HG03558 (cell line): ENCODE data around the gene ADAP1.
"Not testable (repeated sequence)": the region's sequence is repeated elsewhere in the genome, so short reads cannot be mapped to it uniquely, and the experiment has no call there.

Experiments
- ATAC-seq: cut with Tn5 transposase; IDR thresholded peaks from one replicate; pipeline ENCODE4 v1.9.1; 2021; ENCODE audit warnings: moderate number of reproducible peaks; ENCODE audit not compliant: unreplicated experiment; ENCODE audit errors: extremely low read depth

Gene ADAP1

DNA sequence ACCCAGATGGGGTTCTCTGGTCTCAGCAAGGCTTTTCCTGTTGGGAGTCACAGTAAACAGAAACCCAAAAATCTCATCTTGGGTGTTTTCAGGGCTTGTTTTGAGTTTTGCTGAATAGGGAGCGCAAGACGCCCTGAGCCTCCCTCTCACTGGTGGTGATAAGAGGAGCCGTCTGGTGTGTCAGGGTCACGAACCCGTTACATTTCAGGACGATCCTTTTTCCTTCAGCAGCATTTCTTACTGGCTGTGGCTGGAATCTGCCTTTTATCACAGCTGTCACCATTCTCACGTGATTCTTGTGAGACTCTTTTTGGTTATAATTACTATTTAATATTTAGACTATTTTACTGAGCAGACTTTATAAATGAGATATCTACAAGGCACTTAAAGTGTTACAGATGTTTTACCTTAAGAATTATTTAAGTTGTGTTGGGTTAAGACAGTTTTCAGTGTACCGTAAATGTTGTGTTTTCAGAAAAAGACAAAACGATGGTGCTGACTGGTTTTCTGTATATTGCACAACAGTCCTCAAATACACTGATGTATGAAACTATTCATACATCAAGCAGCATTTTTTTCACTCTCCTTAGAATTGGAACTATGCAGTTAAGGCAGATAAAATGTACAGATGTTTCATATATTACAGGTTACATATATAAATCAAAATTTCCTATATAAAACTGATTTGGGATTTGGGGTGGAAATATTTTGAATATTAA, 80.3 kb downstream of the ADAP1 start:
- no peak for ATAC-seq

DNA sequence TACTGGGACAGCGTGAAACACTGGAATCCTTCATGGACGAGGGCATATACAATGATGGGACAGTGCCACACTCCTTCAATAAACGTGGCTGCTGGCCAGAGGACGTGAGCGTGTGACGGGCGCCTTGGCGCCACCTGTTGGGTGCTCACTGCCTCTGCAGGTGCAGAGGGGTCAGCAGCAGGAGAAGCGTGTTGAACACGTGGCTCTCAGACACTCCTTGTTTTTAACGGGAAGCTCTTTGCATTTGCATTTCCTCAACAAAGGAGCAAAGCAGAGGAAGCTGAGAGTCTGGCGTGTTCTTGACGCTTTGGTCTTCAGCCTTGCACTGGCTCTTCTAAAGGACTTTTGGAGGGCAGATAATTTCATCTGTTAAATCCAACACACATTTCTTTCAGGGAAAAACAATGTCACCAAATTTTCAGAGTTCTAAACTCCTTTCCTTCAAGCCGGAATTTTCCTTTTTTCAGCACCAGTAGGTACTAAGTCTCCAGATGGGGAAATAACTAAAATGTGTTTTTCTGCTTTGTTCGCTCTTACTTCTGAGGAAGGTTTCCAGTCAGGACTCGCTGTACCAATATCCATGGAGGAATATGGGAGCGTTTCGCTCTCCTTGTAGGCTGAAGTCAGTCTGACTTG, 81.0 kb downstream of the ADAP1 start:
- ATAC-seq, result no peak

DNA sequence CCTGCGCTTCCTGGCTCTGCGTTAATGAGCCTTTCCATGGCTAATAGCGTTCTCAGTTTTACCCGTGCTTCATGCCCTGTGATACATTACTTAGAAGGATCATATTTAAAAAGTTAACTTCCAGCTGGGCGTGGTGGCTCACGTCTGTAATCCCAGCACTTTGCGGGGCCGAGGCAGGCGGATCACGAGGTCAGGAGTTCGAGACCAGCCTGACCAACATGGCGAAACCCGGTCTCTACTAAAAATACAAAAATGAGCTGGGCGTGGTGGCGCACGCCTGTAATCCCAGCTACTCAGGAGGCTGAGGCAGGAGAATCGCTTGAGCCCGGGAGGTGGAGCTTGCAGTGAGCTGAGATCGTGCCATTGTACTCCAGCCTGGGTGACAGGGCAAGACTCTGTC, 81.8 kb downstream of the ADAP1 start:
- ATAC-seq, result not testable (repeated sequence)

DNA sequence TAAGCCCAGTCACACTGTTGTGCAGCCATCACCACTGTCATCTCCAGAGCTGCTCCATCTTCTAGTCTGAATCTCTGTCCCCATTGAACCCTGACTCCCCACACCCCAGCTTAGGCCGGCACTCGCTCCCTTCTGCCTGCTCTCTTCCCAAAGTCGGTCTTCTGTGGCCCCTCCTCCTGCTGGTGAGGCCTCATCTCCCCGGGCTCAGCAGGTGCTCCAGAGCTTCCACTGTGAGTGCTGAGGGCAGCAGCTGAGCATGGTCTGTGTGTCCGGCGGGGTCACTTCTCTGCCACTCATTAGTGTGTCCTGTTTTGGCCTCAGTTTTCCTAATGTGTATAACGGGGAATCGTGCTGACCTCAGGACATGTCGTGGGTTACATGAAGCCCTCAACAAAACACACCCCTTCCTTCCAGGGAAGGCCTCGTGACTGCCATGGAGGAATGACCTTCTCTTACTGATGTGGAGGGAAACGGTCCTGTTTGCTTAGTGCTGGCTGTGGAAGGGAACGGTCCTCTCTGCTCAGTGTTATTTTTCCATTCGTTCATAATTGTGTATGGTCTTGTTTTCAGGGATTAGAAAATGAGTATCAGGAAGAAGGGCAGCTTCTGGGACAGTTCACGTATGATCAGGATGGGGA, 82.5 kb downstream of the ADAP1 start:
- ATAC-seq, result no peak

DNA sequence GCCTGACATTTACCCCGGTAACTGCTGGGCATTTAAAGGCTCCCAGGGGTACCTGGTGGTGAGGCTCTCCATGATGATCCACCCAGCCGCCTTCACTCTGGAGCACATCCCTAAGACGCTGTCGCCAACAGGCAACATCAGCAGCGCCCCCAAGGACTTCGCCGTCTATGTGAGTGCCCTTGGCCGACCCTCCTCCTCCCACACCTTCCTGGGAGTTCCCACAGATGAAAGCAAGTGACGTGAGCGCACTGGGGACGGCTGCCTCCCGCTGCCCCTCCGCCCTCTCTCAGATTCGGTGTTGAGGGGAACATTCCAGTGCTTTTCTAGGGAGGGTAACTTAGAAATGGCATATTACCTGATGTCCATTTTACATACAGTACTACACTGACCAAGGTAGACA, 85.1 kb downstream of the ADAP1 start:
- ATAC-seq, result no peak

DNA sequence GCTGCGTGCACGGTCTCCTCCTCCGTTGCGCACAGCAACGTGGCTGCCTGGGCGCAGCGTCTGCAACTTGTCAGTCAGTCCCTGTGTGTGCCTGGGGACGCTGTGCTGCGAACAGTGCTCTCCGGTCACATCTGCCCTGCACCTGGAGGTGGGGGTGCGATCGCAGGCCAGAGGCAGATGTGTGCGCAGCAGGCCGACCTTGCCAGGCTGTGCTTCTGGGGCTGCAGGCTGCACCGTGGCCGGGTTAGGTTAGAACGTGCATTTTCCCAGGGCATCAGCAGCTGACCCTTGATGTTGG, 86.3 kb downstream of the ADAP1 start:
- ATAC-seq, result no peak

DNA sequence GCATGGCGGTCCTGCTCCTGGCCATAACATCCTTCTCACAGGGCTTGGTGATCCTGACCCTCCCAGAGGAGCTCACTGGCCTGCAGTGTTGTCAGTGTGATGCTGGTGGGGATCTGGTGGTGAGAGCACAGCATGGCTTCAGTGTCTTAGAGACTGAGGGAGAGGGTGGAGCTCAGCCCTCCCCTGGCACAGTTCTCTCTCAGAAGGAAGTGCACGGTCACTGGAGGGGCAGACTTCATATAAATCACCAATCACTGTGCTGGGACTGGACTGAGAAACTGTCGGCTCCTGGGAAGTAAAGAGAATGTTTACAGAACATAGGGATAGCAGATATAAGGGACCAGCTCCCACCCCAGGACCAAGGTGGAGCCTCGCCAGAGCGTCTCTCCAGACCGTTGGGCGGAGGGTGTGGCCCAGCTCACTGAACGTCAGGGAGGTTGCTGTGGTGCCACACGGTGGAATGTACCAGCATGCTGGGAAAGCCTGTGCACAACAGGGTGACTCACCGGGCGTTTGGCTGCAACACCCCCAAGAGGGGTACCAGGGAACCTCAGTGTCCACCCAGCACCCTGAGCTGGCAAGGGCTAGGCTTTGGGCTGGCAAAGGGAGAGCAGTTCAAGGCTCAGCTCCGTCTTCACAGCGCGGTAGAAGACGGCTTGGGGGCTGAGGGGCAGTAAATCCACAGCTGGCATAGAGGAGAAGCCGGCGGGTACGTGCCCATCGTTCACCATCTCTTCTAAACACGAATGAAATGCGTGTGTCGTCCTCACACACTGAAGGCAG, 86.9 kb downstream of the ADAP1 start:
- ATAC-seq, result no peak

DNA sequence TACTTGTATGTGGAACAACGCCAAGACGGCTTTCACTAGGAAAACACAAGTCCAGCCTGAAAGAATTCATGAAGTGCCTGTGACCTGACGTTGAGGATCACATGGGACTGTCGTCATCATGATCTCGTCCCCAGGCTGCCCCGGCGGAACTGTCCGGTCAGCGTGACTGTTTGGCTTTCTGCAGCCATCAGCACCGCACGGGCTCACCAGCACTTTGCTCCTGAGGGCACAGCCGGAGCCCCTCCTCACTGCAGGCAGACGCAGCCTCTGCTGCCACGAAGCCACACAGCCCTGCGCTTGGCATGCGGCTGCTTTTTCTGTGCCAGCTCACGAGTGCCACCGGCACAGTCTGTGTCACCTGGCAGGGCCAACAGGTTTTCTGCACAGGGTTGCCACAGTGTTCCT, 87.5 kb downstream of the ADAP1 start:
- no peak for ATAC-seq

DNA sequence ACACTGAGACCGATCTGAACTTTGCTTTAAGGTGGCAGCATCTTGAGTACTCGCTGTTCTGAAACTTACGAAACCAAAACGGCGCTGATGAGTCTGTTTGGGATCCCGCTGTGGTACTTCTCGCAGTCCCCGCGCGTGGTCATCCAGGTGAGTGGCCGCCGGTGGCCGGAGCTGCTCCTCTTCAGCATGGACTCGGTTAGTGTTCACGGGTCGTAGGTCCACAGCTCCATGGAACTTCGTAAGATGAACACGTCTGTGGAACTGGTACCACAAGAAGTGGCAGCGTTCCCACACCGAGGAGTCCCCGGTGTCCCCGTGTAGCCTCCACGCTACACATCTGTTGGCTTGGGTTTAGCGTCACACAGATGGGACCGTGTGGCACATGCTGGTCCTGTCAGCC, 88.6 kb downstream of the ADAP1 start:
- ATAC-seq, result no peak

DNA sequence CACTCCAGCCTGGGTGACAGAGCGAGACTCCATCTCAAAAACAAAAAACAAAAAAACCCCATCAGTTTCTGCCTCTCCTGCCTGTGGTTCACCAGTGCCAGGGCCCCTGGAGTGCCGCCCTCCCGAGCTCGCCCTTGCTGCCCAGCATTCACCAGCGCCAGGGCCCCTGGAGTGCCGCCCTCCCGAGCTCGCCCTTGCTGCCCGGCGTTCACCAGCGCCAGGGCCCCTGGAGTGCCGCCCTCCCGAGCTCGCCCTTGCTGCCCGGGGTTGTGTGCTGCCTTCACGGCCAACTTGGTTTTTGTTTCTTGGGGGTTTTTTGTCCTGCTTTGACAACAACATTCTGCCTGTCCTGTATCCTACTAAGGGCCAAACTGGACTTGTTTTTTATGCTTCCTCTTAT, 91.4 kb downstream of the ADAP1 start:
- no peak for ATAC-seq

DNA sequence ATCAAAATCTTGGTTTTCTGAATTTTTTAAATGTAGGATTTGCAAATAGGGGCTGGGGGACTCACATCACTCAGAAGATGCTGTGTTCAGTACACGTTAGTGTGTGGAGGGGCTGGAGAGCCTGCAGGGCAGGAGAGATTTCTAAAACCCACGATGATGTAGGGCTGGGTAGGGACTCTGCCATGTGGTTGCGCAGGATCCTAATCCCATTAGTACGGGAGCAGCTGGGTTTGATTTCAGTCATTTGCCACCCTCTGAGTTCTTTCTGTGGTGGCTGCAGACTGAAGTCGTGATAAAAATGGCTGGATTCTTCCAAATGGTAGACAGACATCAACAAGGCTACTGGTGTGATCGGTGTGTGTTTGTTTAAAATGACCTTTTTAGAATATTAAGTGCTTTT, 92.3 kb downstream of the ADAP1 start:
- ATAC-seq, result no peak

DNA sequence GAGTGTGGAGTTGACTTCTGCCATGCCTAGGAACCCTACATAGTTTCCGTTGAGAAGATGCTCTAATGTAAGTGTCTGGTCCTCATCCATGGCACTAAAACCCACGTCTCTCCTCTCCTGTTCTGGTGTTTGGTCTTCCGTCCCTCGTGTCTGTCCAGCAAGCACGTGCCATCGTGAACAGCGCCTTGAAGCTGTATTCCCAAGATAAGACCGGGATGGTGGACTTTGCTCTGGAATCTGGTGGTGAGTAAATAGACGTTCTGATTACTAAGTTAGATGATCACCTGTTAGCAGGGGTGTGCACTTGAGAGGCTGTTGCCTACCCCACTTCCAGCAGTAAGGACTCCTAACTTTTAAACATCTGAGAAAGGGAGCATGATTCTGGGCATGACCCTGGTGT, 93.3 kb downstream of the ADAP1 start:
- no peak for ATAC-seq

DNA sequence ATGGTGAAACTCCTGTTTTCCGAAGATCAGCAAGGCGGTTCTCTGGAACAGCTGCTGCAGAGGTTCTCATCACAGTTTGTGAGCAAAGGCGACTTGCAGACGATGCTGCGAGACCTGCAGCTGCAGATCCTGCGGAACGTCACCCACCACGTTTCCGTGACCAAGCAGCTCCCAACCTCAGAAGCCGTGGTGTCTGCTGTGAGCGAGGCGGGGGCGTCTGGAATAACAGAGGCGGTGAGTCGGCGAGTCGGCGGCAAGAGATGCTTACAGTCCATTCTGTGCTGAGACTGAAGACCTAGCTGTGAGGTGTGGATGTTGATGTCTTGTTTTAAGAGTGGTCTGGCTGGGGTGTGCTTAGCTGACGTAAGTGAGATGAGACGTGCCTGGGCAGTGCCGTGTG, 94.3 kb downstream of the ADAP1 start:
- ATAC-seq, result no peak

DNA sequence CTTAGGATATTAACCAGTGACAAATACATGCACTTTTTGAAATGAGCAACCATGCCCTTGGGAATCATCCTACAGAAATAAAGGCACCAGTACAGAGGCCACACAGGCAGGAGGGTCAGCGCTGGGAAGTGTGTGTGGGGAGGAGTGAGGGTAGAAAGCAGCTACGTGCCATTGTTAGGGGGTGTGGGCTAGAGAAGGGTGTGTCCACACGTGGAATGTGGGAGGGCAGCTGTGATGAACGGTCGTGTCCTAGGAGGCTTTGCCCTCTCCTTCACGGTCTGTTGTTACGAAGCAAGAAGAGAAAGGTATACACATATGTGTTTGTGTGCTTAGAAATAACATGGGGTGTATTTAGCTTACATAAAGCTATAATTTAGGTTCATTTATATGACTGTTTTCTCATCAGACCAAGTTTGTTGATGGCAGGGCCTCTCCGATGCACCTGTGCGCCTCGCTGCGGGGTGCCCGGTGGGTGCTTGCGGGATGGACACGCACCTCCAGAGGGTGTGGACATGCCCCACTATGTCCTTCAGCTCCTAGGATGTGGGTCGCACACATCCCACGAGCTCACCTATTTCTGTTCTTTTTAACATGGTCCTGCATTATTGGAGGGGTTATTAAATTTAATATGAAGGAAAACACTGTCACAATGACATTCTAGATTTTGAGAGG, 95.0 kb downstream of the ADAP1 start:
- no peak for ATAC-seq

DNA sequence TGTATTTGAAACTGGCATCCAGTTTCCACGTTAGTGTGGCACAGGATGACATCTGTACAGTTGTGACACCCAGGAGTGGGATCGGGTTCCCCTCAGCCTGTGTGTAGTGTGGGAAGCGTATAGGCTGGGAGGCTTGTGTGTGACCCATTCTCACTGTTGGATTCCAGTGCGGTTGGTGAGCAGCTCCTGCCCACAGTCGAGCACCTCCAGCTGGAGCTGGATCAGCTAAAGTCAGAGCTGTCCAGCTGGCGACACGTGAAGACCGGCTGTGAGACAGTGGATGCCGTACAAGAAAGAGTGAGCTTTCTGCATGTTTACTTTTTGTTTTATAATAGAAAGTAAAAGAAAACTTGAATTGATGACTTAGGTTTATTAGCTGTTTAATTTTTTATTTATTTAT, 96.8 kb downstream of the ADAP1 start:
- ATAC-seq, result no peak

DNA sequence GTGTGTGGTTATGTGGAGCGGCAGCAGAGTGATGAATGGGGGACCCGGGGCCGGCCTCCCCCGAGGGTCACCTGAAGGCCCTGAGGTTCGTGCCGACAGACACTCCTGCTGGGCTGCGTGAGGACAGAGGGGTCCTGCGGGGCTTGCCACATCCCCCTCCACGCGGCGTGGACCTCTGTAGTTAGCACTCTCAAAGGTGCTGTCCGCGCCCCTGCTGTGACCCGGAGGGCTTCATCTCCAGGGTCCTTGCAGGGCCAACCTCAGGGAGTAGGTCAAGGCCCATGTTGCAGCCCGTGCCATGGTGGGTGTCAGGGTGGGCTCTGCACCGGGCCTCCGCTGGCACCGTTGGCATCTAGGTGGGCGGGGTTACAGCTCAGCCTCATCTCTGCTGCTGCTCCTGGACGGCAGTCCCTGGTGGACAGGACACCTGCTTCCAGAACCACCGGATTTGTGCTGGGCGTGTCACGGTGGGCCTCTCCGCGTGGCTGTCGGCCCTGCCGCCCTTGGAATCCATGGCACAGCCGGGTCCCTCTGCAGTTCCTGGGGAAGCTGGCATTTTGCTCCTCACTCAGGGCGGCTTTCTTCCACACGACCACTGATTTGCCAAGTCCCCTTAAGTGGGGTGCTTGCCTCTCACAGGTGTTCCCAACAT, 97.9 kb downstream of the ADAP1 start:
- ATAC-seq, result no peak

DNA sequence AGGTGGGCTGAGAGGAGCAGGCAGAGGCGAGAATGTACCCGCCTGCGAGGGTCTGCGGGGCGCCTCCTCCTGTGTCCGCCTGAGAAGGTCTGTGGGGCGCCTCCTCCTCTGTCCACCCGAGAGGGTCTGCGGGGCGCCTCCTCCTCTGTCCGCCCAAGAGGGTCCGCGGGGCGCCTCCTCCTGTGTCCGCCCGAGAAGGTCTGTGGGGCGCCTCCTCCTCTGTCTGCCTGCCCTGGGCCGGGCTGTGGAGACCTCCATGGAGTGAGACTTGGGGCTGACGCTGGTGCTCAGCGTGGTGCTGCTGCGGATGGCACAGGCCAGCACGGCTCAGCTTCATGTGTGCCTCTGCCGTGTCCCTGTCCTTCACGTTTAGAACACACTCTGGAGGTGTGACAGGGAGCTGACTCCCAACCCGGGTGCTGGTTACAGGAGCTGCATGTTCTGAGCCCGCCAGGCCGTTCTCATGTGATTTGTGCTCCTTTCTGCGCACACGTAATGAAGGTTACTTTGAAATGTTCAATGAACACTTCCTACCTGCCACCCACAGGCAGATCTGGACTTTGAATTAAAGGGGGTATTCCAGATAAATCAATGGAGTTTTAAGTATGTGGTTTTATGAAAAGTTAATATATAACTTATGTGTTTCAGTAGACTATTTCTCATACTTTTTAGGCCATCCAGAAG, 98.7 kb downstream of the ADAP1 start:
- no peak for ATAC-seq

DNA sequence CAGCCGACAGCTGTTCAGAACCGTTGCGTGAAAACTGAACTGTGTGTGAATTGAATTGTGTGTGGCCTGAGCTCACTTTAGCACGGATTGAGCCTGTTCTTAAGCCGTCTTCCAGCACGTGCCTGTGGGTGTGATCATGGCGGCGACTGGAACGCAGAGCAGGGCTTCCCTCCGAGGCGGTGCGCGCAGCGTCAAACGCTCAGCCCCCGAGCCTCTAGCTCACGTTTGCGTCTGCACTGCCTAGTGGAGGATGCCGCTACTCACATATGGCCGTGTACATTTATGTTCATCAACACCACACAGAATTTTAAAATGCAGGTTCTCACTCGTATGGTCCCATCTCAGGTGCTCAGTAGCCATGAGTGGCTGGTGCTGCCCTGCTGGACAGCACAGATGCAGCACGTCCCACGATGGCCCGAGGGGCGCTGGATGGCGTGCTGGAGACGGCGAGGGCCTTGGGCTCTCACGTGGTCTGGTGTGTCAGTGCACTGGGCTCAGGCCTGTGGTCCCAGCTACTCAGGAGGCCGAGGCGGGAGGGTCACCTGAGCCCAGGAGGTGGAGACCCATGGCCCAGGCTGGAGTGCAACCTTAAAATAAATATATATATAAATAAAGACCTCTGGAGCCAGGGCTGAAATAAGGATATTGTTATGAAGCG, 100.2 kb downstream of the ADAP1 start:
- ATAC-seq, result no peak
